Measurements from ENCODE around the gene ZNF566.

GRCh38 chr19:36488118-36488845 is 1.1 kb downstream of the ZNF566 start:
- TF ChIP-seq POLR2A (IDR thresholded peaks at IDR 0.05; ENCODE audit: low read length) (no peak), GATA1 (IDR thresholded peaks at IDR 0.05; ENCODE audit: low read depth, low read length) (no peak)

All from erythroblast (primary cell).